ENCODE data around the gene NPIPB5. TPM values are rescaled to one million over a fixed set of nuclear protein-coding genes. Genes with fewer than 3 reads are reported as not detected.
"Not testable (repeated sequence)": the region's sequence is repeated elsewhere in the genome, so short reads cannot be mapped to it uniquely, and the experiment has no call there.

Gene NPIPB5
- 31.3 TPM for total RNA-seq
- polyA plus RNA-seq, result 142 TPM
- long read RNA-seq, donor 1, result 0 reads
- long read RNA-seq, donor 2, result 0 reads
- long read RNA-seq, donor 3, partial matches to known transcripts, result 0 of 1 reads
- long read RNA-seq, donor 3, other reads (novel, unspliced or antisense), result 0 of 1 reads
- long read RNA-seq, donor 4, partial matches to known transcripts, result 6 of 7 reads
- long read RNA-seq, donor 4, other reads (novel, unspliced or antisense), result 0 of 7 reads
- long read RNA-seq, donor 5, partial matches to known transcripts, result 0 of 6 reads
- long read RNA-seq, donor 5, other reads (novel, unspliced or antisense), result 0 of 6 reads
- long read RNA-seq, donor 6, partial matches to known transcripts, result 6 of 11 reads
- long read RNA-seq, donor 6, other reads (novel, unspliced or antisense), result 0 of 11 reads
- long read RNA-seq, donor 7, result 0 reads
- long read RNA-seq, donor 8, result 0 reads
- long read RNA-seq, donor 9, partial matches to known transcripts, result 0 of 1 reads
- long read RNA-seq, donor 9, other reads (novel, unspliced or antisense), result 0 of 1 reads
- long read RNA-seq, donor 10, partial matches to known transcripts, result 0 of 1 reads
- long read RNA-seq, donor 10, other reads (novel, unspliced or antisense), result 0 of 1 reads

DNA sequence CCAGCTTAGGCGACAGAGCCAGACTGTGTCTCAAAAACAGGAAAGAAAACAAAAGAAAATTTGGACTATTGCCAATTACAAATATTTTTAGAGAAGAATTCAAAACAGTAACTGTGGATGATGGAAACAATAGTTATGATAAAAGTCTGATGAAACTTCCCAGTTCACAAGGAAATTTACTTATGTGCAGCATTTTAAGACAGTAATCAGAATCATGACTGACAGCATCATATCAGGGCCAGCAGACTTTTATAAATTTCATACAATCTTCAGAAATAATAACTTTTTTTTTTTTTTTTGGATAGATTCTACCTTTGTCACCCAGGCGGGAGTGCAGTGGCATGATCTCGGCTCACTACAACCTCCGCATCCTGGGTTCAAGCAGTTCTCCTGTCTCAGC lies at the start of gene NPIPB5:
TSS of gene NPIPB5 (plus strand) at position 301 of the 400 bp plus-strand sequence. CDS start 2,911 bp downstream, outside the sequence.
- not testable (repeated sequence) for H3K4me3 ChIP-seq (ENCODE audit: low read length in 2 of 2); H3K36me3 ChIP-seq (ENCODE audit: control insufficient read depth in 2 of 2, insufficient read depth in 2 of 2, low read length in 1 of 2); DNase-seq (ENCODE audit: low read depth in 6 of 9, low spot score in 9 of 9); H3K27ac ChIP-seq (ENCODE audit: low read depth in 1 of 2, low read length in 1 of 2); H3K4me1 ChIP-seq (ENCODE audit: control insufficient read depth in 2 of 2, insufficient read depth in 2 of 2, low read length in 2 of 2); H3K27me3 ChIP-seq (ENCODE audit: control insufficient read depth in 2 of 2, insufficient read depth in 1 of 2, low read length in 1 of 2); H3K9me3 ChIP-seq (ENCODE audit: control insufficient read depth in 2 of 2, insufficient read depth in 1 of 2, low read length in 1 of 2)
- no CpG with 5 or more reads among the region's 4 CpGs for whole genome bisulfite sequencing

DNA sequence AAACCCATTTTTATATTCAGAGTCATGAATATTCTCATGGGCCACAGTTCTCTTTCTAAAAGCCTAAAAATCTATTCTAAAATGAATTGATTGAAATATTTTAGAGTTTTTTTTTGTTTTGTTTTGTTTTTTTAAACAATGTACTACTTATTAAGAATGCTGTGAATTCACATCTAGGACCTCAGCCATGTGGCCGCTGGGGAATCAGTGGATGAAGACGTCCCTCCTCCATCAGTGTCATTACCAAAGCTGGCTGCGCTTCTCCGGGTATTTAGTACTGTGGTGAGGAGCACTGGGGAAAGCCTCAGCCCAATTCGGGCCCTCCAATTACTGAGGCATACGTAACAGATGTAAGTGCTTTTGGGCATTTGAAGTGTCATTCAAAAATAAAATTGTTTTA lies 41.8 kb upstream of the NPIPB5 start:
- WGBS, result over 99% methylated on average over 4 of the region's 6 CpGs
- H3K27ac ChIP-seq (ENCODE audit: low read depth in 1 of 2, low read length in 1 of 2); H3K4me1 ChIP-seq (ENCODE audit: control insufficient read depth in 2 of 2, insufficient read depth in 2 of 2, low read length in 2 of 2); H3K36me3 ChIP-seq (ENCODE audit: control insufficient read depth in 2 of 2, insufficient read depth in 2 of 2, low read length in 1 of 2); H3K27me3 ChIP-seq (ENCODE audit: control insufficient read depth in 2 of 2, insufficient read depth in 1 of 2, low read length in 1 of 2); H3K4me3 ChIP-seq (ENCODE audit: low read length in 2 of 2); DNase-seq (ENCODE audit: low read depth in 6 of 9, low spot score in 9 of 9); H3K9me3 ChIP-seq (ENCODE audit: control insufficient read depth in 2 of 2, insufficient read depth in 1 of 2, low read length in 1 of 2): not testable (repeated sequence)

DNA sequence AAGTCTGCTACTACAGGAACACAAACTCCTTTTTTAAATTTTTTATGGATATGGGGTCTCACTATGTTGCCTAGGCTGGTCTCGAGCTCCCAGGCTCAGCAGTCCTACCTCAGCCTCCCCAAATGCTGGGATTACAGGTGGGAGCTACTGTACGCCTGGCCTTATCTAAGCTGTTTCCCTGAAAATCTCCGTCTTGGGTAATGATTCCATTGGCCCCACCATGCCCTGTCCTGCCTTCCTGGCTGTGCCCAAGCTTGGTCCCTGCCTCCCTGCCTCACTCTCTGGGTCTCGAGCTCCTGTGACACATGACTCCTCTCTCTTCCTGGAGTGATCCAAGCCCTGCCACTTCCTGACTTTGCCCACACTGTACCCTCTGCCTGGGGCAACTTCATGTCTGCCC lies 27.3 kb downstream of the NPIPB5 start:
- H3K4me1 ChIP-seq (ENCODE audit: control insufficient read depth in 2 of 2, insufficient read depth in 2 of 2, low read length in 2 of 2); H3K27me3 ChIP-seq (ENCODE audit: control insufficient read depth in 2 of 2, insufficient read depth in 1 of 2, low read length in 1 of 2): not testable (repeated sequence)
- WGBS, result 97% methylated on average over 4 of the region's 4 CpGs

DNA sequence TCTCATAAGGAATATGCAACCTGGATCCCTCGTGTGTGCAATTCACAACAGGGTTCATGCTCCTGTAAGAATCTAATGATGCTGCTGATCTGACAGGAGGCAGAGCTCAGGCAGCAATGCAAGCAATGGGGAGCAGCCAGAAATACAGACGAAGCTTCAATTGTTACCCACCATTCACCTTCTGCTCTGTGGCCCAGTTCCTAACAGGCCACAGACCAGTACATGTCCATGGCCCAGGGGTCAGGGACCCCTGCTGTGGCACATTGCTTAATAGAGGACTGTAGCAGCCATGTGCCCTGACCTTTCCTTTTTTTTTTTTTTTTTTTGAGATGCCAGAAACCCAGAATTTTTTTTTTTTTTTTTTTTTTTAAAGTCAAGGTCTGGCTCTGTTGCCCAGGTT lies 34.1 kb downstream of the NPIPB5 start:
- DNase-seq (ENCODE audit: low read depth in 6 of 9, low spot score in 9 of 9); H3K9me3 ChIP-seq (ENCODE audit: control insufficient read depth in 2 of 2, insufficient read depth in 1 of 2, low read length in 1 of 2); H3K36me3 ChIP-seq (ENCODE audit: control insufficient read depth in 2 of 2, insufficient read depth in 2 of 2, low read length in 1 of 2); H3K27me3 ChIP-seq (ENCODE audit: control insufficient read depth in 2 of 2, insufficient read depth in 1 of 2, low read length in 1 of 2); H3K4me1 ChIP-seq (ENCODE audit: control insufficient read depth in 2 of 2, insufficient read depth in 2 of 2, low read length in 2 of 2); H3K27ac ChIP-seq (ENCODE audit: low read depth in 1 of 2, low read length in 1 of 2); H3K4me3 ChIP-seq (ENCODE audit: low read length in 2 of 2): not testable (repeated sequence)
- 86% methylated on average over 1 of the region's 2 CpGs for WGBS

More for the DNA sequence above, 27.3 kb downstream of the NPIPB5 start:
- H3K9me3 ChIP-seq (ENCODE audit: control insufficient read depth in 2 of 2, insufficient read depth in 1 of 2, low read length in 1 of 2); H3K27ac ChIP-seq (ENCODE audit: low read depth in 1 of 2, low read length in 1 of 2); H3K4me3 ChIP-seq (ENCODE audit: low read length in 2 of 2); DNase-seq (ENCODE audit: low read depth in 6 of 9, low spot score in 9 of 9); H3K36me3 ChIP-seq (ENCODE audit: control insufficient read depth in 2 of 2, insufficient read depth in 2 of 2, low read length in 1 of 2): not testable (repeated sequence)

DNA sequence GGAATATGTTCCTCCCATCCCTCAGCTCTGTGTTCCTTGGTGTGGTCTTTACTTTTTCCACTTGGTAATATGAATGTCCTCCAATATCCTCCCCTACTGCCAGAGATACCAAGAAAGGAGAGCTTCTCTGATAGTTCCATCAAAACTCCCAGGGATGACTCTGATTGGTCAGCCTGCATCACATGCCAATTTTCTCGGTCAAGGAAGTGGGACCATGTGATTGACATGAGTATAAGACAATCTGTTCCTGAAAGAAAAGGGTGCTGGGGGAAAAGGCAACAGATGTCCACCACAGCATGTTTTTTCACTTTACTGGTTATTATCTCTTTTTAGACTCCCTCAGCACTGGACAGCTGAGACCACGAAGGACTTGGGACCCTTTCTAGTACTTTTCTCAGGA lies 35.9 kb downstream of the NPIPB5 start:
- H3K27ac ChIP-seq (ENCODE audit: low read depth in 1 of 2, low read length in 1 of 2); H3K4me3 ChIP-seq (ENCODE audit: low read length in 2 of 2); H3K9me3 ChIP-seq (ENCODE audit: control insufficient read depth in 2 of 2, insufficient read depth in 1 of 2, low read length in 1 of 2); DNase-seq (ENCODE audit: low read depth in 6 of 9, low spot score in 9 of 9); H3K4me1 ChIP-seq (ENCODE audit: control insufficient read depth in 2 of 2, insufficient read depth in 2 of 2, low read length in 2 of 2); H3K27me3 ChIP-seq (ENCODE audit: control insufficient read depth in 2 of 2, insufficient read depth in 1 of 2, low read length in 1 of 2); H3K36me3 ChIP-seq (ENCODE audit: control insufficient read depth in 2 of 2, insufficient read depth in 2 of 2, low read length in 1 of 2): not testable (repeated sequence)
- WGBS, result 86% methylated on average over 2 of the region's 2 CpGs

DNA sequence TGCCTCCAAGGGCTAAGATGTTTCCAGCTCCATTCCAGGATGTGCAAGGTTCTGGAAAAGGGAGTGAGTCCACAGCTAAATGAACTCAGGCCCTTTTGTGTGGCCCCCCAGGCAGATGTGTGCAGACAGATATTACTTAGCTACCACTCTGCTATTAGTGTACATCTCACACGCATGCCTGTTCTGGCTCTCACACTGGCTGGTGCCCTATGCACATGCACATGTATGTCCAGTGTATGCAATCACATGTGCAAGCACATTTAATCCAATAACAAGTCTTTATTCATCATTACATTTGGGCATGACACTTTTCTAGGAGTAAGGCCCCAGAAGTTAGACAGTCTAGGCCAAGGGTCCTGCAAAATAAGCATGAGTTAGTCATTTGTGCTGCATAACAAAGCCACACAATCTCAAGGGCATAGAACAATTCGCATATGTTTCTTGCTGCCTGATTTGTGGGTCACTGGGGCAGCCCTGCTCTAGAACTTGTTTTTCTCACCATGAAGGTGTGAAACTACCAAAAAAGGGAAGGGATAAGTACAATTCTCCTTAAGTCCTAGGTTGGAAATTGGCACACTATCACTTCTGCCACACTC lies 36.6 kb downstream of the NPIPB5 start:
- H3K27ac ChIP-seq (ENCODE audit: low read depth in 1 of 2, low read length in 1 of 2); H3K27me3 ChIP-seq (ENCODE audit: control insufficient read depth in 2 of 2, insufficient read depth in 1 of 2, low read length in 1 of 2); H3K4me1 ChIP-seq (ENCODE audit: control insufficient read depth in 2 of 2, insufficient read depth in 2 of 2, low read length in 2 of 2); H3K9me3 ChIP-seq (ENCODE audit: control insufficient read depth in 2 of 2, insufficient read depth in 1 of 2, low read length in 1 of 2); DNase-seq (ENCODE audit: low read depth in 6 of 9, low spot score in 9 of 9); H3K4me3 ChIP-seq (ENCODE audit: low read length in 2 of 2); H3K36me3 ChIP-seq (ENCODE audit: control insufficient read depth in 2 of 2, insufficient read depth in 2 of 2, low read length in 1 of 2): not testable (repeated sequence)
- 99% methylated on average over 2 of the region's 2 CpGs for WGBS

DNA sequence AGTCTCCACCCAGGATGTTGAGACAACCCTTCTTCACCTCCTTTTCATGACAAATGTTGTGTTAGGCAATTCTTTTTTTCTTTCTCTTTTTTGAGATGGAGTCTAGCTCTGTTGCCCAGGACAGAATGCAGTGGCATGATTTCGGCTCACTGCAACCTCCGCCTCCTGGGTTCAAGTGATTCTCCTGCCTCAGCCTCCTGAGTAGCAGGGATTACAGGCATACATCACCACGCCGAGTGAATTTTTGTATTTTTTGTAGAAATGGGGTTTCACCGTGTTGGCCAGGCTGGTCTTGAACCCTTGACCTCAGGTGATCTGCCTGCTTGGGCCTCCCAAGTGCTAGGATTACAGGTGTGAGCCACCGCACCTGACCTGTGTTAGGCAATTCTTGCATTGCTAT lies 39.2 kb downstream of the NPIPB5 start:
- H3K9me3 ChIP-seq (ENCODE audit: control insufficient read depth in 2 of 2, insufficient read depth in 1 of 2, low read length in 1 of 2); H3K4me3 ChIP-seq (ENCODE audit: low read length in 2 of 2); H3K36me3 ChIP-seq (ENCODE audit: control insufficient read depth in 2 of 2, insufficient read depth in 2 of 2, low read length in 1 of 2); H3K27me3 ChIP-seq (ENCODE audit: control insufficient read depth in 2 of 2, insufficient read depth in 1 of 2, low read length in 1 of 2); DNase-seq (ENCODE audit: low read depth in 6 of 9, low spot score in 9 of 9); H3K27ac ChIP-seq (ENCODE audit: low read depth in 1 of 2, low read length in 1 of 2); H3K4me1 ChIP-seq (ENCODE audit: control insufficient read depth in 2 of 2, insufficient read depth in 2 of 2, low read length in 2 of 2): not testable (repeated sequence)
- WGBS, result 98% methylated on average over 5 of the region's 6 CpGs

DNA sequence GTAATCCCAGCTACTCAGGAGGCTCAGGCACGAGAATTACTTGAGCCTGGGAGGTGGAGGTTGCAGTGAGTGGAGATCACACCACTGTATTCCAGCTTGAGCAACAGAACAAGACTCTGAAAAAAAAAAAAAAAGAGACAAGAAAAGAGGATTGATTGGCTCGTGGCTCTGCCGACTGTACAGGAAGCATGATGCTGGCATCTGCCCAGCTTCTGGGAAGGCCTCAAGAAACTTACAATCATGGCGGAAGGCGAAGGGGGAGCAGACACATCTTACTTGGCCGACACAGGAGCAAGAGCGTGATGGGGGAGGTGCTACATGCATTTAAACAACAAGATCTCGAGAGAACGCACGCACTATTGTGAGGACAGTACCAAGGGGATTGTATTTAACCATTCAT lies 40.5 kb downstream of the NPIPB5 start:
- H3K36me3 ChIP-seq (ENCODE audit: control insufficient read depth in 2 of 2, insufficient read depth in 2 of 2, low read length in 1 of 2); H3K4me1 ChIP-seq (ENCODE audit: control insufficient read depth in 2 of 2, insufficient read depth in 2 of 2, low read length in 2 of 2); H3K4me3 ChIP-seq (ENCODE audit: low read length in 2 of 2); H3K9me3 ChIP-seq (ENCODE audit: control insufficient read depth in 2 of 2, insufficient read depth in 1 of 2, low read length in 1 of 2); H3K27me3 ChIP-seq (ENCODE audit: control insufficient read depth in 2 of 2, insufficient read depth in 1 of 2, low read length in 1 of 2); DNase-seq (ENCODE audit: low read depth in 6 of 9, low spot score in 9 of 9); H3K27ac ChIP-seq (ENCODE audit: low read depth in 1 of 2, low read length in 1 of 2): not testable (repeated sequence)
- 92% methylated on average over 7 of the region's 10 CpGs for WGBS

DNA sequence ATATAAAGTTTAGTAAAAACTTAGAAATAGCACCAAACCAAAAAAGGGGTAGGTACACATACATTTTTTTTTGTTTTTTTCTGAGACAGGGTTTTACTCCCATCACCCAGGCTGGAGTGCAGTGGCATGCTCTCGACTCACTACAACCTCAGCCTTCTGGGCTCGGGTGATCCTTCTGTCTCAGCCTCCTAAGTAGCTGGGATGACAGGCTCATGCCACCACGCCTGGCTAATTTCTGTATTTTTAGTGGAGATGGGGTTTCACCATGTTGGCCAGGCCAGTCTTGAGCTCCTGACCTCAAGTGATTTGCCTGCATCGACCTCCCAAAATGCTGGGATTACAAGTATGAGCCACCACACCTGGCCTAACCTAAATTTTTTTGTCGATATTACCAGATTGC lies 41.0 kb downstream of the NPIPB5 start:
- H3K4me3 ChIP-seq (ENCODE audit: low read length in 2 of 2); H3K36me3 ChIP-seq (ENCODE audit: control insufficient read depth in 2 of 2, insufficient read depth in 2 of 2, low read length in 1 of 2); H3K9me3 ChIP-seq (ENCODE audit: control insufficient read depth in 2 of 2, insufficient read depth in 1 of 2, low read length in 1 of 2); H3K4me1 ChIP-seq (ENCODE audit: control insufficient read depth in 2 of 2, insufficient read depth in 2 of 2, low read length in 2 of 2); H3K27me3 ChIP-seq (ENCODE audit: control insufficient read depth in 2 of 2, insufficient read depth in 1 of 2, low read length in 1 of 2); DNase-seq (ENCODE audit: low read depth in 6 of 9, low spot score in 9 of 9); H3K27ac ChIP-seq (ENCODE audit: low read depth in 1 of 2, low read length in 1 of 2): not testable (repeated sequence)
- 94% methylated on average over 5 of the region's 5 CpGs for WGBS
